GM04503 (cell line): ENCODE results near the gene MKNK2.

Experiments used
- DNase-seq: peaks from one replicate; pipeline ENCODE4 v3.0.0-alpha.2; 2012; ENCODE audit warnings: low read depth

The MKNK2 gene

GRCh38 chr19:2057484-2058469 is 6.7 kb upstream of the MKNK2 start:
- no peak for DNase-seq

GRCh38 chr19:2056837-2057192 is 5.8 kb upstream of the MKNK2 start:
- no peak for DNase-seq

GRCh38 chr19:2055931-2056836 is 5.1 kb upstream of the MKNK2 start:
- peak; percentile 39 for DNase-seq

- no peak for DNase-seq
Observed at GRCh38 chr19:2054763-2055162, 3.7 kb upstream of the MKNK2 start.

GRCh38 chr19:2053601-2054389 is 2.8 kb upstream of the MKNK2 start:
- DNase-seq = no peak

GRCh38 chr19:2051773-2052704 is 995 bp upstream of the MKNK2 start:
- no peak for DNase-seq

GRCh38 chr19:2050349-2050990 is 574 bp downstream of the MKNK2 start:
- DNase-seq = no peak

GRCh38 chr19:2049741-2050348 is 1.2 kb downstream of the MKNK2 start:
- peak; percentile 33 for DNase-seq

- no peak for DNase-seq
Observed at GRCh38 chr19:2048959-2049740, 1.9 kb downstream of the MKNK2 start.

- DNase-seq = no peak
Observed at GRCh38 chr19:2048104-2048958, 2.7 kb downstream of the MKNK2 start.

GRCh38 chr19:2047449-2048103 is 3.5 kb downstream of the MKNK2 start:
- DNase-seq = no peak

- DNase-seq = no peak
Observed at GRCh38 chr19:2047076-2047448, 4.0 kb downstream of the MKNK2 start.

GRCh38 chr19:2046046-2046907 is 4.8 kb downstream of the MKNK2 start:
- DNase-seq = no peak

- no peak for DNase-seq
Observed at GRCh38 chr19:2045501-2046045, 5.5 kb downstream of the MKNK2 start.

GRCh38 chr19:2044709-2045500 is 6.1 kb downstream of the MKNK2 start:
- DNase-seq = no peak
